ENCODE data around the gene GDPD4. TPM values are rescaled to one million over a fixed set of nuclear protein-coding genes. Genes with fewer than 3 reads are reported as not detected.
A peak's percentile ranks its signal among the peaks of the same experiment; 100 is the strongest.

Gene GDPD4
- total RNA-seq, 2 donors from 2014 or later, result not detected

- Mint-ChIP-seq H3K27ac (no peak overlapping the region), H3K9me3 (no peaks in the 10 kb centered on the region), H3K36me3 (ENCODE audit: low read depth) (no peaks in the 10 kb centered on the region), H3K27me3 (no peaks in the 10 kb centered on the region), H3K4me3 (no peak overlapping the region), H3K4me1 (no peaks in the 10 kb centered on the region)
- no peak for ATAC-seq (replicated peaks)
Measured at GRCh38 chr11:77208535-77208934, 93.0 kb downstream of the GDPD4 start.

DNA sequence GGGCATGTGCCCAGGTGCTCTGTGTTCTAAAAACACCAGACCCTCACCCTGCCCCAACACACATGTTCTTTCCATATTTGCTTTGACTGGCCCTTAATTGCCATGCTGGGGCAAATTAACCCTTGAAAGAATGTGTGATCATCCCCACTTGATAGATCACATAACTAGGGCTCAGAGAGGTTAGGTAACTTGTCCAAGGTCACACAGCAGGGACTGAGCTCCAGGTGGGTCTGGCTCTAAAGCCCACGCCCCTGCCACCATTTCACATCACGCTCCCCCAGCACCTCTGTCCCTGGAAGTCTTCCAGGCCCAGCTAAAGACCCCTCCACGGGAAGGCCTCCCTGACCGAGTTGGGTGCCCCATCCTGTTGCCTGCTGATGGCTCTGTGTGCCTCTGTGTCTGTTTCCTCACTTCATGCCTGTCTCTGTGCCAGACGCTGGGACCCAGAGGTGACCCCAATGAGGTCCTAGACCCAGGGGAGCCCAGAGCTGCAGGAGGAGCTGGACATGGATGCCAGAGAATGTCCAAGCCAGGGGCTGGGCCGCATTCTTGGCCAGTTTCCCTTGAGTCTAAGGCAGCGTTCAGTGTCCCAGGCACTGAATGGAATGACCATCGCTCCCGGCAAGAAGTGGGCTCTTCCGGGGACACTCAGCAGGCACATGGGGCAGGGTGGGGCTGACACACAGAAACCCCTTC lies 93.7 kb downstream of the GDPD4 start:
- no peaks in the 10 kb centered on the region for H3K27me3 Mint-ChIP-seq
- no peaks in the 10 kb centered on the region for H3K4me1 Mint-ChIP-seq
- ATAC-seq (replicated peaks), result no peak
- no peaks in the 10 kb centered on the region for H3K9me3 Mint-ChIP-seq
- no peak overlapping the region for H3K27ac Mint-ChIP-seq
- H3K36me3 Mint-ChIP-seq (ENCODE audit: low read depth), result no peaks in the 10 kb centered on the region
- no peak overlapping the region for H3K4me3 Mint-ChIP-seq

GRCh38 chr11:77207019-77207485 lies 94.4 kb downstream of the GDPD4 start:
- Mint-ChIP-seq H3K27ac (no peak overlapping the region), H3K36me3 (ENCODE audit: low read depth) (no peaks in the 10 kb centered on the region), H3K9me3 (no peaks in the 10 kb centered on the region)

DNA sequence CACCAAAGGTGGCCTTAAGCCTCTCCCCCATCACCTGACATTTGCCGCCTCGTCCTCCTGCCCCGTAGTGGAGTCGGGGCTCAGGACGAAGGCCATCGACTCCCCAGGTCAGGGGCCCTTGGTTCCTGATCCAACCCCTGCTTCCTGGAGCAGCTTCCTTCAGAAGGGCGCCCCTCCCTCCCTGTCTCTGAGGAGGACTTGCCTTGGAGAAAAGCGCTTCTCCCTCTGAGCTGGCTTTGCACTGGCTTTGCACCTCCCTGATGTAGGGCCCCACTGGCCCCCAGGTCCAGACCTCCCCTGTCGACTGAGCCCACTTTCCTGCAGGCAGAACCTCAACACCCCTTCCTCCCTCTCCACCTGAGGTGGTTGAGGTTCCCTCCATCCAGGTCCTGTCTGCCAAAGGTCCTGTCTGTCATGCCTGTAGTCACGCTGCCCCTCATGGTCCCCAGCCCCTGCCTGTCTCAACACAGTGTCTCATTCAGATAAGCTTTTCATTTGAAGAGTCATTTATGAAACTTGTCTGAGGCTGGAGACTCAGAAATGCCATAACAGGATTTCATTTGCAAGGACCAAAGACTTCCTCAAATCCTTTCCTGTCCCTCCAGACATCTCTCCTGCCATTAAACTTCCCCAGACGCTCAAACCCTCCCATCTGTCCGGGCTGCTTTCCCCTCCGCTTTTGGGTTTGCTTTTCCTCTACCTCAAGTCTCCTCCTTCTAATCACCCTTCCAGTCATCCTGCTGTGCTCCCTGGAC lies 95.0 kb downstream of the GDPD4 start:
- Mint-ChIP-seq H3K36me3 (ENCODE audit: low read depth) (no peaks in the 10 kb centered on the region), H3K4me1 (no peaks in the 10 kb centered on the region), H3K4me3 (no peak overlapping the region), H3K27me3 (no peaks in the 10 kb centered on the region), H3K9me3 (no peaks in the 10 kb centered on the region), H3K27ac (no peak overlapping the region)
- no peak for ATAC-seq (replicated peaks)

More at GRCh38 chr11:77207019-77207485, 94.4 kb downstream of the GDPD4 start:
- H3K27me3 Mint-ChIP-seq, result no peaks in the 10 kb centered on the region
- no peak for ATAC-seq (replicated peaks)
- no peak overlapping the region for H3K4me3 Mint-ChIP-seq
- no peaks in the 10 kb centered on the region for H3K4me1 Mint-ChIP-seq

DNA sequence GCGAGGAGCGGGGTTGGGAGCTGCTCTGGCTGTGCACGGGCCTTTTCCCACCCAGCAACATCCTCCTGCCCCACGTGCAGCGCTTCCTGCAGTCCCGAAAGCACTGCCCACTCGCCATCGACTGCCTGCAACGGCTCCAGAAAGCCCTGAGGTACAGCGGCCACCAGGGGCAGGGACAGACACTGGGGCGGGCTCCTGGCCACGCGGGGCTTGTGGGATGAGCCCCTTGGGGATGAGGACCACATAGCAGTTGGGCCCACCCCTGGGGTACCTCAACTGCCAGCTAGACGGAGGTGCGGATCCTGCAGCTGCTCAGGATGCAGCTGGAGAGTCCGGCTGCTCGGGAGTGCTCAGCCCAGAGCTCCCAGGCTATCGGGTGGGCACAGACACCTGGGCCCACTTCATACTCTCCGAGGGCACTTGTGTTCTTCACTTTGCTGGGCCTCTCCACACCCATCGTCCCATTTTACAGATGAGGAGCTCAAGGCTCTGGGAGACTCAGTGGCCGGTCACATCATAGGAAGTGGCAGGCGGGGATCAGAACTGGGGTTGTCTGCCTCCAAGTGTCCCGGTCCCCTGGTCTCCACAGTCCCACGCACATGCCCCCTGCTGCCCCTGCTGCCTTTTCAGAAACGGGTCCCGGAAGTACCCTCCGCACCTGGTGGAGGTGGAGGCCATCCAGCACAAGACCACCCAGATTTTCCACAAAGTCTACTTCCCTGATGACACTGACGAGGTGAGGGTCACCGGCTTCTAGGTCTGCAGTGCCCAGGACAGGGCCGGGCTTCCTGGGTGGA lies 95.8 kb downstream of the GDPD4 start:
- Mint-ChIP-seq H3K9me3 (no peaks in the 10 kb centered on the region), H3K36me3 (ENCODE audit: low read depth) (no peaks in the 10 kb centered on the region)
- ATAC-seq (replicated peaks), result no peak

GRCh38 chr11:77204754-77205466 lies 96.6 kb downstream of the GDPD4 start:
- no peaks in the 10 kb centered on the region for H3K36me3 Mint-ChIP-seq (ENCODE audit: low read depth)
- H3K27ac Mint-ChIP-seq, result no peak overlapping the region
- H3K9me3 Mint-ChIP-seq, result no peaks in the 10 kb centered on the region
- H3K4me3 Mint-ChIP-seq, result no peak overlapping the region
- no peaks in the 10 kb centered on the region for H3K27me3 Mint-ChIP-seq
- no peaks in the 10 kb centered on the region for H3K4me1 Mint-ChIP-seq
- no peak for ATAC-seq (replicated peaks)

More for the DNA sequence above, 95.8 kb downstream of the GDPD4 start:
- H3K4me1 Mint-ChIP-seq, result no peaks in the 10 kb centered on the region
- no peaks in the 10 kb centered on the region for H3K27me3 Mint-ChIP-seq
- H3K4me3 Mint-ChIP-seq, result no peak overlapping the region
- H3K27ac Mint-ChIP-seq, result no peak overlapping the region

DNA sequence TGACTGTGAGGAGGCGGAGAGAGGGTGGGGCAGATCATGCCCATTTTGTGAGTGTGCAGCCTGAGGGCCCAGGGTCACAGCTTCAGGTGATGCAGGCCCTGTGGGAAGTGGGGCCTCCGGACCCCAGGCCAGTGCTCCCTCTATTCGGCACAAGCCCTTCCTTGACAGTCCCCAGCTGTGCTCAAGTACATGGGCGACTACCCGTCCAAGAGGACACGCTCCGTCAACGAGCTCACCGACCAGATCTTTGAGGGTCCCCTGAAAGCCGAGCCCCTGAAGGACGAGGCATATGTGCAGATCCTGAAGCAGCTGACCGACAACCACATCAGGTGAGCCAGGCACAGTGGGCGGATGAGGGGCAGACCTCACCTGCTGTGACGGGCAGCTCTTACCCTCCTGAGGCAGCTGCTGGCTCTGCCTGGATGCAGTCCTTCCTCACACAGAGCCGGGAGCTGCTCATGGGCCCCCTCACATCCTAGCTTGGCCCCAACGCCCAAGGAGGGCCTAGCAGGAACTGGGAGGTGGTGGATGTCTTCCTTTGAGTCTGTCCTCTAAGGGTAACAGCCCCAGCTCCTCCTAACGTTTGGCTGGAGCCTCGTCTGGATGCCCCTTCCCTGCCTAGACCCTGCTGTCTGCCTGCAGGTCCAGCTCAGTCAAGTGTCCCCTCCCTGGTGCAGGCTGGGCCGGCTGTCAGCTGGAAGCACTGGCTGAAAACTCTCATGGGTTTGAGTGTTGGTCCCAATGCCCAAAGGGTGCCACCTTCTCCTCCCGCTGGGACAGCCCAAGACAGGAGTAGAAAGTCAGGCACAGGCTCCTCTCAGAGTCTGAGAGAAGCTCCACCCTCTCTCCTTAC lies 97.4 kb downstream of the GDPD4 start:
- no peaks in the 10 kb centered on the region for H3K9me3 Mint-ChIP-seq
- H3K4me3 Mint-ChIP-seq, result no peak overlapping the region
- H3K36me3 Mint-ChIP-seq (ENCODE audit: low read depth), result no peaks in the 10 kb centered on the region
- ATAC-seq (replicated peaks), result no peak
- no peaks in the 10 kb centered on the region for H3K4me1 Mint-ChIP-seq
- H3K27me3 Mint-ChIP-seq, result no peaks in the 10 kb centered on the region
- H3K27ac Mint-ChIP-seq, result no peak overlapping the region

DNA sequence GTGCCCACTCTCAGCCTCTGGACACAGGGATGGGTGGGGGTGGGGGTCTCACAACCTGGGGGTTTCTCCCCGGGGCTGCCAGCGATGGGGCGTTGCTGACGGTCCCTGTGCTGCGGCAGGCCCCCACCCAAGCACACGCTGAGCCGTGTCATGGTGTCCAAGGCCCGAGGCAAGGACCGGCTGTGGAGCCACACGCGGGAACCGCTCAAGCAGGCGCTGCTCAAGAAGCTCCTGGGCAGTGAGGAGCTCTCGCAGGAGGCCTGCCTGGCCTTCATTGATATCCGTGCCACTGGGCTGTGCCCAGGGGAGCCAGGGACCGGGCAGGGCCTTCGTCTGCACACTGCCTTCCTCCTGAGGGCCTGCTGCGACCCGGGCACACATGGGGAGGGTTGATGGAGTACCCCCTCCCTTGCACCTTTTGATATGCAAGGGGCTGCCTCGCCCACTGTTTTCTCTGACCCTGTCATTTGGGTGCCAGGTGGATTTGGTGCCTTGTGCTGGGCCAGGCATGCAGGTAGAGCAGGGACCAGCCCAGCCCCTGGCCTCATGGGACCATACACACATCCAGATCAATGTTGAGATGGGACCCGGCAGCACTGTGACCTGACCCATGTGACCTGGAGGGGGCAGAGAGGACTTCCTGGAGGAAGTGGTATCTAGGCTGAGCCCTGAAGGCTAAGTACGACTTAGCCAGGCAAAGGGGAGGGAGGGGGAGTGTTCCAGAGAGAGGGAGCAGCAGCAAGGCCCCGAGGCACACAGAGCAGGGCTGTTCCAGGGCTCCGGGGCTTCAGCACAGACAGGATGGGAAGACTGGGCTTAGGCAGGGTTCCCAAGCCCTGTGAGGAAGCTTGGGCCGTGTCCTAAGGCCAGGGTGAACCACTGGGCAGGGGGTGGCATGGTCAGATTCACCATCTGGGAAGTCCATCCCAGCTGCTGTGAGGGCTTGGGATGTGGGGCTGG lies 98.3 kb downstream of the GDPD4 start:
- no peaks in the 10 kb centered on the region for H3K36me3 Mint-ChIP-seq (ENCODE audit: low read depth)
- H3K27me3 Mint-ChIP-seq, result no peaks in the 10 kb centered on the region
- no peaks in the 10 kb centered on the region for H3K9me3 Mint-ChIP-seq
- no peaks in the 10 kb centered on the region for H3K4me1 Mint-ChIP-seq
- no peak for ATAC-seq (replicated peaks)
- H3K27ac Mint-ChIP-seq, result no peak overlapping the region
- no peak overlapping the region for H3K4me3 Mint-ChIP-seq

- Mint-ChIP-seq H3K36me3 (ENCODE audit: low read depth) (no peaks in the 10 kb centered on the region), H3K27me3 (no peaks in the 10 kb centered on the region), H3K27ac (no peak overlapping the region), H3K9me3 (no peaks in the 10 kb centered on the region), H3K4me1 (no peaks in the 10 kb centered on the region), H3K4me3 (no peak overlapping the region)
- no peak for ATAC-seq (replicated peaks)
Measured at GRCh38 chr11:77201991-77202841, 99.3 kb downstream of the GDPD4 start.

- no peaks in the 10 kb centered on the region for H3K9me3 Mint-ChIP-seq
- no peak overlapping the region for H3K4me3 Mint-ChIP-seq
- peak overlapping the region; percentile 62 for H3K27ac Mint-ChIP-seq
- no peak for ATAC-seq (replicated peaks)
- H3K4me1 Mint-ChIP-seq, result no peaks in the 10 kb centered on the region
- H3K36me3 Mint-ChIP-seq (ENCODE audit: low read depth), result no peaks in the 10 kb centered on the region
- H3K27me3 Mint-ChIP-seq, result no peaks in the 10 kb centered on the region
Measured at GRCh38 chr11:77201370-77201769, 100.1 kb downstream of the GDPD4 start.

DNA sequence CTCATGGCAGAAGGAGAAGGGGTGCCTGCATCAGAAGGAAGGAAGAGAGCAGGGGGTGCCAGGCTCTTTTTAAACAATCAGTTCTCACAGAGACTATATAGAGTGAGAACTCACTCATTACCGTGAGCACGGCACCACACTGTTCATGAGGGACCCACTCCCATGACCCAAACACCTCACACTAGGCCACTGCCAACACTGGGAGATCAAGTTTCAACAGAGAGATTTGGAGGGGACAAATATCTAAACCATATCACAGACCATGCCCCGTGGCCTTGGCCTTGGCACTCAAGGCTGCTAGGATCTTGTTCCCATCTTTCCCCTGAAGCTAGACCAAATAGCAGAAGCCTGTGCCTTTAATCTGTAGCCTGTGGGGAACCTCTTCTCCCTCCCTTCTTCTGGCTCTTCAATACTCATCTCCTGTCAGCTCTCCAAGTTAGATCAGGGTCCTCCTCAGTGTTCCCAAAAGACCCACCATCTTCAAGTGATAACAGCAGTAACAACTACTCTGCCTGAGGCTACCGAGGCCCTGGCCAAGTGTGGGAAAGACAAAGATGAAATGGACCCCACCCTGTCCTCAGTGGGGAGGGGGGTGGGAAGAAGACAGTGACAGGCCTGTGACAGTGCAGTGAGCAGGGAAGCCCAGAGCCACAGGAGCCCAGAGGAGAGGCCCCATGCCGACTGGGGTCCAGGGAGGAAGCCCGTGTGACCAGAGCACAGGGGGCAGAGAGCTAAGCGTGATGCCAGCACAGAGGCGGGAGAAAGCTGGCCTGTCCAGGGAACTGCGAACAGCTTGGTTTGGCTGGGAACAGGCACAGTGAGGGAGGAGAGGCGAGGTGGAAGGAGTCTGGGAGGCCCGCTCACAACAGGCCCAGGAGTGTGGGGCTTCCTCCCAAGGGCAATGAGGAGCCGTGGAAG lies 100.9 kb downstream of the GDPD4 start:
- no peaks in the 10 kb centered on the region for H3K9me3 Mint-ChIP-seq
- no peak overlapping the region for H3K4me3 Mint-ChIP-seq
- H3K27ac Mint-ChIP-seq, result peak overlapping the region; percentile 62
- H3K4me1 Mint-ChIP-seq, result no peaks in the 10 kb centered on the region
- ATAC-seq (replicated peaks), result no peak
- H3K36me3 Mint-ChIP-seq (ENCODE audit: low read depth), result no peaks in the 10 kb centered on the region
- no peaks in the 10 kb centered on the region for H3K27me3 Mint-ChIP-seq

Data from activated T-helper 17 cell treated with anti-CD3 and anti-CD28 coated beads, Interleukin-2, amount 50 U/mL, for 72 hours (primary cell).